Measurements from ENCODE around the gene ELMO2. TPM values are rescaled to one million over a fixed set of nuclear protein-coding genes. Genes with fewer than 3 reads are reported as not detected.

ELMO2 gene
- total and polyA plus RNA-seq, 2 donors (not counting 1 experiment from before 2014, with no cell fraction given) = 22.1 to 41.7 TPM

- peaks cover 24% of the 10 kb centered on the region for H3K4me1 Mint-ChIP-seq
- no peak overlapping the region for H3K27ac ChIP-seq (ENCODE audit: low read length in 2 of 2)
- CTCF ChIA-PET = interaction anchor here (0.6 to 3.0 kb wide), 13 partner anchors 8 to 380 kb away, joined by 3 to 19 read pairs (median 4); partner anchors contain the start of gene ELMO2
- H2AFZ ChIP-seq (ENCODE audit: insufficient read depth, low read depth, low read length, poor library complexity, severe bottlenecking) = no peak overlapping the region
- no peak overlapping the region for H3K4me2 ChIP-seq (replicated peaks; ENCODE audit: low read depth, low read length, poor library complexity, severe bottlenecking)
- TF ChIP-seq EZH2 (IDR thresholded peaks at IDR 0.05; ENCODE audit: borderline replicate concordance, insufficient read depth, low read depth, low read length, poor library complexity, severe bottlenecking) = no peak
- TF ChIP-seq CTCF (IDR thresholded peaks at IDR 0.05) = no peak
- no peaks in the 10 kb centered on the region for H3K27me3 Mint-ChIP-seq
- H3K4me1 ChIP-seq (ENCODE audit: control insufficient read depth in 2 of 2, insufficient read depth in 2 of 2, low read length in 2 of 2) = peaks cover 9 to 24% of the 10 kb centered on the region in 2 donors
- peaks cover 17% of the 10 kb centered on the region for H4K20me1 ChIP-seq (ENCODE audit: control insufficient read depth, insufficient read depth, low read length, poor library complexity, severe bottlenecking)
- no peak for ATAC-seq (ENCODE audit: low read depth)
- no peaks in the 10 kb centered on the region for H3K9me3 ChIP-seq (ENCODE audit: control extremely low read depth in 1 of 3, control insufficient read depth in 2 of 3, insufficient read depth in 1 of 3, low read length in 2 of 3)
- peaks cover 2% of the 10 kb centered on the region for H3K79me2 ChIP-seq (ENCODE audit: control insufficient read depth, insufficient read depth, low read length)
- peaks cover 0 to 32% of the 10 kb centered on the region in 2 experiments for H3K36me3 ChIP-seq (replicated peaks in 1 of 2; ENCODE audit: control extremely low read depth in 1 of 2, control insufficient read depth in 1 of 2, extremely low read depth in 1 of 2, insufficient read depth in 2 of 2, low read length in 1 of 2)
- no peak overlapping the region for H3K4me3 Mint-ChIP-seq
- H3K27me3 ChIP-seq (replicated peaks in 1 of 4; ENCODE audit: control extremely low read depth in 1 of 4, control insufficient read depth in 3 of 4, insufficient read depth in 4 of 4, low read length in 3 of 4) = no peaks in the 10 kb centered on the region
- H3K27ac Mint-ChIP-seq = peak overlapping the region; percentile 65
- H3K4me3 ChIP-seq (ENCODE audit: control extremely low read depth in 1 of 5, extremely low read depth in 1 of 5, insufficient read depth in 1 of 5, low read depth in 2 of 5, low read length in 4 of 5) = no peak overlapping the region
- no peak for DNase-seq
- intact Hi-C loops (cut with micrococcal nuclease) = loop anchor here (5.0 to 10.0 kb wide), 2 partner anchors 217 to 325 kb away; partner anchors contain the start of gene SLC12A5
- H3K9me3 Mint-ChIP-seq (ENCODE audit: insufficient read depth) = no peaks in the 10 kb centered on the region
- H3K9ac ChIP-seq (ENCODE audit: low read length) = no peak overlapping the region
- POLR2A ChIA-PET = no interaction called here
- 69% methylated on average over 3 of the region's 4 CpGs for WGBS (ENCODE audit: insufficient coverage)
These were observed 56.7 kb downstream of the ELMO2 start for GRCh38 chr20:46349742-46350056.

- H3K27ac Mint-ChIP-seq = peak overlapping the region; percentile 65
- no peak overlapping the region for H3K4me3 ChIP-seq (ENCODE audit: control extremely low read depth in 1 of 5, extremely low read depth in 1 of 5, insufficient read depth in 1 of 5, low read depth in 2 of 5, low read length in 4 of 5)
- no peak overlapping the region for H2AFZ ChIP-seq (ENCODE audit: insufficient read depth, low read depth, low read length, poor library complexity, severe bottlenecking)
- H3K4me1 ChIP-seq (ENCODE audit: control insufficient read depth in 2 of 2, insufficient read depth in 2 of 2, low read length in 2 of 2) = peaks cover 9 to 25% of the 10 kb centered on the region in 2 donors
- ChIA-PET POLR2A (no interaction called here), CTCF (interaction anchor here (0.6 to 3.0 kb wide), 20 partner anchors 8 to 380 kb away, joined by 3 to 19 read pairs (median 4); partner anchors contain the start of genes CDH22 and ELMO2)
- 62% methylated on average over 7 of the region's 12 CpGs for WGBS (ENCODE audit: insufficient coverage)
- no peaks in the 10 kb centered on the region for H3K27me3 Mint-ChIP-seq
- DNase-seq (peak; percentile 45), ATAC-seq (ENCODE audit: low read depth) (peak; percentile 28)
- peaks cover 27% of the 10 kb centered on the region for H3K4me1 Mint-ChIP-seq
- no peaks in the 10 kb centered on the region for H3K27me3 ChIP-seq (replicated peaks in 1 of 4; ENCODE audit: control extremely low read depth in 1 of 4, control insufficient read depth in 3 of 4, insufficient read depth in 4 of 4, low read length in 3 of 4)
- peaks cover 17% of the 10 kb centered on the region for H4K20me1 ChIP-seq (ENCODE audit: control insufficient read depth, insufficient read depth, low read length, poor library complexity, severe bottlenecking)
- peaks cover 3% of the 10 kb centered on the region for H3K79me2 ChIP-seq (ENCODE audit: control insufficient read depth, insufficient read depth, low read length)
- H3K9me3 Mint-ChIP-seq (ENCODE audit: insufficient read depth) = no peaks in the 10 kb centered on the region
- H3K9me3 ChIP-seq (ENCODE audit: control extremely low read depth in 1 of 3, control insufficient read depth in 2 of 3, insufficient read depth in 1 of 3, low read length in 2 of 3) = no peaks in the 10 kb centered on the region
- TF ChIP-seq EZH2 (IDR thresholded peaks at IDR 0.05; ENCODE audit: borderline replicate concordance, insufficient read depth, low read depth, low read length, poor library complexity, severe bottlenecking) (no peak), CTCF (IDR thresholded peaks at IDR 0.05) (peak; percentile 63)
- no peak overlapping the region for H3K4me2 ChIP-seq (replicated peaks; ENCODE audit: low read depth, low read length, poor library complexity, severe bottlenecking)
- no peak overlapping the region for H3K27ac ChIP-seq (ENCODE audit: low read length in 2 of 2)
- no peak overlapping the region for H3K9ac ChIP-seq (ENCODE audit: low read length)
- H3K4me3 Mint-ChIP-seq = no peak overlapping the region
- intact Hi-C loops (cut with micrococcal nuclease) = loop anchor here (5.0 to 10.0 kb wide), 2 partner anchors 217 to 324 kb away; partner anchors contain the start of gene SLC12A5
- peaks cover 0 to 32% of the 10 kb centered on the region in 2 experiments for H3K36me3 ChIP-seq (replicated peaks in 1 of 2; ENCODE audit: control extremely low read depth in 1 of 2, control insufficient read depth in 1 of 2, extremely low read depth in 1 of 2, insufficient read depth in 2 of 2, low read length in 1 of 2)
These were observed 57.2 kb downstream of the ELMO2 start for GRCh38 chr20:46349035-46349741.
